Midbrain (tissue), 1 donor: ENCODE measurements around the gene PPIE.
"Not testable (repeated sequence)": the region's sequence is repeated elsewhere in the genome, so short reads cannot be mapped to it uniquely, and the experiment has no call there.

Experiments
- DNase-seq: peaks from one replicate; lab custom pipeline; 2025; lab: John Stamatoyannopoulos, UW

Gene PPIE

DNA sequence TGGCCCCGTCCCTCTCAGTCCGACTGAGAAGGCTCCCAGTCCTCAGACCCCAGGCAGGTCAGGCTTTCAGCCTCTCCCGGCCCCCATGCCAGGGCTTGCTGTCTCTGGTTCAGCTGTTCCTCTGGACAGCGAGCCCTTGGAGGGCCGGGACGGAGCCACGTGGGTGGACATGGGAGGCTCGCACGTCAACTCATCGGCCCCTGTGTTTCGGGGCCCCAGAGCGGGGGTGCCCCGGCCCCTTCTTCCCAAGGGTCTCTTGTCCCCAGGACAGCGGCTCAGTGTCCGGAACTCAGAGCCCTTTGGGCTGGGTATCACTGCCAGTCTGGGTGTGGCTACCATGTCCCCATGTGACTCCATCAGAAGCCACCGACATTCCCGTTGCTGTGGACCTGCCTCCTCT, 39.2 kb downstream of the PPIE start:
- DNase-seq = not testable (repeated sequence)

DNA sequence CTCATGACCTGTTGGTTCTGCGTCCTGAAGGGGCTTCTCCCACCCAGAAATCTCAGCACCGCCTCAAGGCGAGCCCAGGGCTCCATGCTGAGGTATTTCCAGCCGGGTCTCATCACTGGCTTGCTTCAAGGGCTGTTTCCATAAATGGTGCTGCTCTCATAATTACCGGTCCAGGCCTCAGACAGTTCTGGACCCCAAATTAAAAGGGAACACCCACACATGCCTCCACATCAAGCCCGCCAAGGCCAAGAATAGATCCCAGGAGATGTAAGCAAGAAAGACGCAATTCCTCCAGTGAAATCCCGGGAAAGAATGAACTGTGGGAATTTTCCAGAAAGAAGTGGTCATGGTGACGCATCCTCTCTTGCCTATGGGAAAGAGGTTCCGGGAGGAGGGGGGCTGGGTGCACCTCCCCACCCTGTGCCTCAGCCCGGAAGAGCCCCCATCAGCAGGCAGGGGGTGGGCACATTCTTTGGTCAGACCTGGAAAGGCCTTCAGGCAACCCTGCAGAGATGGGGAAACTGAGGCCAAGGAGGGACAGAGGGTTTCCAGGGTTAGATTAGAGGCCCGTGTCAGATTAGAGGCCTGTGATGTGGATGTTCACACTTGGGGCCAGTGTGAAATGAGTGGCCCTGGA, 39.9 kb downstream of the PPIE start:
- DNase-seq = not testable (repeated sequence)

DNA sequence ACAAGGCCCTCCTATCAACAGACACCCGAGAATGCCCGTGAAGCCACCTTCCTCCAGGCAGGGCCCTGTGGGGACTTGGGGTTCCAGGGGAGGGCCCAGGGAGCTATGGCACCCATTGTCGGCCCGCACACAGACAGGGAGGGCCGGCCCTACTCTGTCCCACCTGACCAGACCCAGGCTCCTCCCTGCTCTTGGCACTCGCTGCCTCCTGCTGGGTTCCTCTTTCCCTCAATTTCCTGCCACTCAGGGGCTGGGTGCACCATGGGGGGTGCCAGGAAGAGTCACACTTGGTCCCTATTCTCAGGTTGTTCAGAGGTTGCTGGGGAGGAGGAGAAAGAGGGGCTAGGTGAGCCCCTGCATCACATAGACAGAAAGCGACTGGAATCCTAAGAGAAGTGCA, 40.5 kb downstream of the PPIE start:
- DNase-seq = no peak

DNA sequence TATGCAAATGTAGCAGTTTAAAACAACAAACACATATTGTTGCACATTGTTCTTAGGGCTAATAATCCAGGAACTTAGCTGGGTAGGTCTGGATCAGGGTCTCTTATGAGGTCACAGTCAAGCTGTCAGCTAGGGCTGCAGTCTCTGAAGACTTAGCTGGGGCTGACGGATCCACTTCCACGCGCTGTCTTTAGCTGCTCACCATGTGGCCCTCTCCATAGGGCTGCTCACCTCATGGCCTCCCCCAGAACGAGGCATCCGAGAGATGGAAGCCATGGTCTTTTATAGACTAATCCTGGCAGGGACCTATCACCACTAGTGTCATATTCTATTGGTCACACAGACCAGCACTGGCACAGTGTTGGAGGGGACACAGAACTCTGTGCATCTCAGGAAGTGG, 41.1 kb downstream of the PPIE start:
- no peak for DNase-seq

DNA sequence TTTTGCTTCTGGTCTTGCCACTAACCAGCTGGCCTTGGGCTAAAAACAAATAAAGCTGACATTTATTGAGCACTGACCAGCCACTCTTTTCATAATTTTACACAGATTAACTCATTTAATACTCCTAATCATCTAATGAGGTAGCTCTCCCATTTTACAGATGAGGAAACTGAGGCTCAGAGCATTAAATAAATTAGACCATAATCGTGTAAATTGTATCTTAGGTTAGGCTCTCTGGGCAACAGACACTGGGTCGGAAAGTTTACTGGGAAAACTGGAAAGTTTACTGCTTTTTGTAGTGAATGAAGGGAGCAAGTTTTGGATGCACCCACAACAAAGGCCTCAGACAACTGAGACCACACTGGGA, 42.6 kb downstream of the PPIE start:
- no peak for DNase-seq

DNA sequence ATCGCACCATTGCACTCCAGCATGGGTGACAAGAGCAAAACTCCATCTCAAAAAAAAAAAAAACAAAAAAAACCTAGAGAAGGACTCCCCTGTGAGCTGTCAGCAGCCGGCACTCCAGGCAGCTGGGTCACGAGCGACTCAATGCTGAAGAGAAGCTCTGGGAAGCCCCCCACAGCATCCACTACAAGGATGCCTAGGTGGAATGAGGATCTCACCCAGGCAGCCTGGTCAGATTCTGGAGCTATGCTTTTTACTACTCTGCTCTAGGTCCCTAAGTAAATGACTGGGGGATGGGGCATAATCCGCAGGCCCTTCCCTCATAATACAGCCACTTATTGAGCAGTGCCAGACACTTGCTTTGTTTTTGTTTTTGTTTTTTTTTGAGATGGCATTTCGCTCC, 43.4 kb downstream of the PPIE start:
- no peak for DNase-seq

DNA sequence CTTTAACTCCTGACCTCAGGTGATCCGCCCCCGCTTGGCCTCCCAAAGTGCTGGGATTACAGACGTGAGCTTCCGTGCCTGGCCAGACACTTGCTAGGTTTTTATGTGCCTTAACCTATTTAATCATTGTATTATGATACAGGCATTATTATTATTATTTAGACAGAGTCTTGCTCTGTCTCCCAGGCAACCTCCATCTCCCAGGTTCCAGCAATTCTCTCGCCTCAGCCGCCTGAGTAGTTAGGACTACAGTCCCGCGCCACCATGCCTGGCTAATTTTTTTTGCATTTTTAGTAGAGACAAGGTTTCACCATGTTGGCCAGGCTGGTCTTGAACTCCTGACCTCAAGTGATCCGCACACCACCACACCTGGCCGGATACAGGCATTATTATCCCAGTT, 44.0 kb downstream of the PPIE start:
- not testable (repeated sequence) for DNase-seq

DNA sequence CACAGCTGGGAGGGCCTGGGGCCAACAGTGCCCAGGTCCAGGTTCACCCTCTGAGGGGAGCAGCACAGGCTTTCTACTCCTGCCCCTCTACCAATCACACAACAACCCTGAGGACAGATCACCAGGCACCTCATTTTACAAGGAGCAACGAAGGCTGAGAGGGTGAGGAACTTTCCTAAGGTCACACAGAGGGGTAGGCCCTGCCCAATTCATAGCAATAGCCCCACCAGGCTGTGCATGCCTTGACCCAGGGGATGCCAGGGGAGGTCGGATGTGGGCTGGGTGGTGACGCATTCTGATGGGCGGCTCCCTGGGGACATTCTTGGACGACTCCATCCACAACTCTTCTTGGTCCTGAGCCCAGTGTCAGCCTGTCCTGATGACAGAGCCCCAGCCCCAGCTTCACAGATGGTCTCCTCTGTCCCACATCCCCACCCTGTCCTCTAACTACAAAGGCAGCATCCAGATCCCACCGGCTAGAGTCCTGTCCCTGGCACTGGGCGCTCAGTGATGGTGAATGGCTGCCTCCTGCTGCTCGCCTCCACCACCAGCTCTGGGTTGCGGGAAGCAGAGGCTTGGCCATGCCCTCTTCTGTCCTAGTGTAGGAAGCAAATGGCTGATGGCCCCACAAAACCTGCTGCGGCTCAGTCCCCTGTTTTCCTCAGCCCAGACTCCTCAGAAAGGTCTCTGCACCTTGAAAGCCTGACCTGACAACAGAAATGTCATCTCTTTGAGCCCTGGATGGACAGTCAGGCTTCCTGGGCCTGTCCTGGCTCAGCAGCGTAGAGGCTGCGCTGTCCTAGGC, 47.8 kb downstream of the PPIE start:
- DNase-seq = not testable (repeated sequence)

DNA sequence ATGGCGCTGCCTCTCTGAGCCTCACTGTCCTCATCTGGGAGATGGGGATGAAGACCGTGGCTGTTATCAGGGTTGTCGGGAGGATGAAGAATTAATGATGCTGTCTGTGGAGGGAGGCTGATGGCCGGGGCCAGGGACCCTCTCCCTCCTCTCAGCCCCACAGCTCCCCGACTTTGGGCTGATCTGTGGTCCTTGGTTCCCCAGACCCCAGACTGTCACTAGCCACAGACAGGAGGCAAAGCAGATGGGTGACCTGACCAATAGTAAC, 48.4 kb downstream of the PPIE start:
- DNase-seq = not testable (repeated sequence)

DNA sequence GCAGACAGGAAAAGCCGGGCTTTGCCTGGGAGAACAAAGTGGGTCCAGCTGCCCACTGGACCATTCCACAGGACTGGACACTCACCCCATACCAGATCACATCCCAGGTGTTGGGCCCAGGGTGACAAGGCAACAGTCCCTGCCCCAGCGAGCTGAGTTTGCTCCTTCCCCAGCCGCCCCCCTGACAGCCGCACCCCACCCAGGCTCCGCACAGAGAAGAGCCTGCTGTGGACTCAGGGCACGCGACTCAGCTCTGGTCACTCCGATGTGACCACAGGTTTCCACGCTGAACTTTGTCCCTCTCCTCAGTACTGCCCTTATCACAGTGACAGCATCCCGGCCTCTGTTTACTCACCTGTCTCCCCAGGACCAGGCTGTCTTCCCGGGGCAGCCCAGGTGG, 48.8 kb downstream of the PPIE start:
- DNase-seq = no peak

DNA sequence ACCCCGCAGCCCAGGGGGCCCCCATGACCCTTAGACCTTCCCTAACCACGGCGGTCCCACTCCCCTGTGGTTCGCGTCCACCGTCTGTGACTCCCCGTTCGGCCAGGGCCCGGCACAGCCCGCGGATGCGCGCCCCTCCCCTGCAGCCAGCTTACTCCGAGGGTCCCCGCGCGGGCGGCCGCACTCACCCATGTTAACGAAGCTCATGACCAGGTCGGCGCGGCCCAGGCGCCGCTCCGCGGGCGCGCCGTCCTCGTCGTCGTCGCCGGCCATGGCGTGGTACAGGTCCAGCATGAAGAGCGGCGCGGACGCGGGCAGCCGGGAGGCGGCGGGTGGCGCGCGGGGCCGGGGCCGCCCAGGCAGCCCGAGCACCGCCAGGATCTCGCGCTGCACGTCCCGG, 49.3 kb downstream of the PPIE start:
- not testable (repeated sequence) for DNase-seq

DNA sequence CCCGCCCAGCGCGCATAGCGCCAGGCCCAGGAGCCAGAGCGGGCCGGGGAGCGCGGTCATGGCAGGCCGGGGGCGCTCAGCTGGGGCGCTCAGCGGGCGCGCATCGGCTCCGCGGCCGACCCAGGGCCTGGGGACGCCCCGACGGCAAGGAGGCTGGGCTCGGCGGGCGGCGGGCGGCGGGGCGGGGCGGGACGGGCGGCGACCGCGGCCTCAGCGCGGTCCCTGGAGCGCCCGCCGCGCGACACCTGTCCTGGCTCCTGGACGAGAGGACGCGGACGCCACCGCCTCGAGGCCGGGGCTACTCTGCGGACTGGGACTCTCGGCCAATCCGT, 49.7 kb downstream of the PPIE start:
- no peak for DNase-seq

DNA sequence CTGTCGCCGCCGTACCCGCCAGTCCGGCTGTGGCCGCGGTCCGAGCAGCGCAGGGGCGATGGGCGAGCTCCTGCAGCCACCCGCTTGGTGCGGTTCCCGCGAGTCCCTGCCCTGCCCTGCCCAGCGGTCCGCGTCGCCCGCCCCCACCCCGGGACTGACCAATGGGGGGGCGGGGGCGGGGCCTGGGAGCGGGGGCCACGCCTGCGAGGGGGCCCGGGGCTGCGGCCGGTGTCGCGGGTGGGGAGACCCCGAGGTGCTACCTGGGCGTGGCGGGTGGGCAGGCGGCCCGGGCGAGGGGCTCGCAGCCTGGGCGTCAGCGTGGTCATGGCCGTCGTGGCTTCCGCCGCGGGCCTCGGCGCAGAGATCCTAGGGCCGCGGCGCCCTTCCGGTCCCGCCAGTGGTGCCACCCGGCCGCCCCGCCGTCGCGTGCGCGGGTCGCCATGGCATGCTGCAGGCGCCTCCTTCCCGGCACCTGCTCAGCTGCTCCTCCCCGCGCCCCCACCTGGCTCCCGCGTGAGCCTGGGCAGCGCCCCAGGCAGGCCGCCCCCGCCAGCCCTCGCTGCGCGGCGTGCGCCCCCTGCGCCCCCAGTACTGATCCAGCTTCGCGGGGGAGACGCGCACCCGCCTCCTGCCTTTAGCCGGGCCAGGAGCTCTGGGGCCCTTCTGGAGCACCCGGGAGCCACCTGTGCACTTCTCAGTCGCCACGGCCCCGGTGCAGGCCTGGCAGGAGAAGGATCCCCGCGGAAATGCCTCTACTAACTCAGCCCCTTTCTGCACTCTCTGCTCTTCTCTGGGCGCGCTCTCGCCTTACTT, 50.3 kb downstream of the PPIE start, which contains the start of gene BMP8B:
Gene BMP8B (minus strand): TSS at position 108 of the 813 bp plus-strand sequence. CDS start 380 bp downstream, outside the sequence.
- peak; percentile 53 for DNase-seq

DNA sequence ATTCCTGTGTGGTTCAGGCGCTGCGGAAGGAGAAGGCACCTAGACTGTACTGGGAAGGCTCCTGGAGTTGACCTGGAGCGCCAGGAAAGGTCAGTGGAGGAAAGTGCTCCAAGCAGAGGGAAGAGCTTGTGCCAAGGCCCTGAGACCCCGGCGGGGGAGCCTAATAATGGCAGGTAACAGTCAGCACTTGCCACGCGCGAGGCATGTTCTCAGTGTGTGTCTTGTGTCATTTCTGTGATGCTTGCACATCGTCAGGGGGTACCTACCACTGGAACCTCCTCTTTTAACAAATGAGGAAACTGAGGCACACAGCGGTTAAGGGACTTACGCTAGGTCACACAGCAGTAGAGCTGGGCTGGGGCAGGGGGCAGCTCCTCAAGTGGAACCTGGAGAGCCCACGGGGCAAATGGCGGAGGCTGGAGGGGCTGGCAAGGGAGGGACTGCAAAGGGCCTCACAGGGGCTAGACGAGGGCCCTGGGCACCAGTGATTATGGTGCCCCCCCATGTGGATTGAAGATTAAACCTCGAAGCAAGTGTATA, 51.0 kb downstream of the PPIE start:
- DNase-seq = no peak

DNA sequence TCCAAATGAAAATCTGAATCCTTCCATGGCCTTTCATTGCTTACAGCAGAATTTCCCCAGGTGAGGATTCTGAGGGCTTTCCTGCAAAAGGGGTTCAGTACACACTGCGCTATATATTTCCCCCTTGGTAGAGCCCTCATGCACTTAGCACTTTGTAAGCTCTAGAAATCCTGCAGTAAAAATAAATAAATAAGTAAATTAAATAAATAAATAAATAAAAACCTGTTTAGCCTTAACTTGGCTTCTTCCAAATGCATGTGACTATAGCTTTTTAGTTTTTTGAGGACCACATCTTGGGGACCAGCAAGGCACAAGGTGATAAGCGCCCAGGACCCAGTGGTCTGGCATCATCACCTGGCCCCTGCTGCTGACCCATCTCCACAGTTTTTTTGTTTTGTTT, 53.2 kb downstream of the PPIE start:
- DNase-seq = no peak

DNA sequence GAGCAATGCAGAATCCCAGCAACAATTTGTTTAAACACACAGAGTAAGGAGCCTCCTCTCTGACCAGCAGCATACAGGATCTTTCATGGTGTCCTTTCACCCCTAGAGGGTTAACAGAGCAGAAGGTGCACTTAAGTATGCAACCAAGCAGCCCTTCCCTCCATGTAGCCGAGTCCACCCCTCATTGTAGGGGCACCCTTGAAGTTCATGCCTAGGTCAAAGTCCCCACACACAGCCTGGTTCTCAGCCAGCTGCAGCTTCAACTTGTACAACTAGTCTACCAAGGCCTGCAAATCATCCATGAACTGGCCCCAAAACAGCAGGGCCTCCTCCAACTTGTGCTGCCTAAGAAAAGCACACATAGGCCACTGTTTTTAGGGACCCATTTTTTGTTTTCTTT, 57.0 kb downstream of the PPIE start:
- DNase-seq = no peak

DNA sequence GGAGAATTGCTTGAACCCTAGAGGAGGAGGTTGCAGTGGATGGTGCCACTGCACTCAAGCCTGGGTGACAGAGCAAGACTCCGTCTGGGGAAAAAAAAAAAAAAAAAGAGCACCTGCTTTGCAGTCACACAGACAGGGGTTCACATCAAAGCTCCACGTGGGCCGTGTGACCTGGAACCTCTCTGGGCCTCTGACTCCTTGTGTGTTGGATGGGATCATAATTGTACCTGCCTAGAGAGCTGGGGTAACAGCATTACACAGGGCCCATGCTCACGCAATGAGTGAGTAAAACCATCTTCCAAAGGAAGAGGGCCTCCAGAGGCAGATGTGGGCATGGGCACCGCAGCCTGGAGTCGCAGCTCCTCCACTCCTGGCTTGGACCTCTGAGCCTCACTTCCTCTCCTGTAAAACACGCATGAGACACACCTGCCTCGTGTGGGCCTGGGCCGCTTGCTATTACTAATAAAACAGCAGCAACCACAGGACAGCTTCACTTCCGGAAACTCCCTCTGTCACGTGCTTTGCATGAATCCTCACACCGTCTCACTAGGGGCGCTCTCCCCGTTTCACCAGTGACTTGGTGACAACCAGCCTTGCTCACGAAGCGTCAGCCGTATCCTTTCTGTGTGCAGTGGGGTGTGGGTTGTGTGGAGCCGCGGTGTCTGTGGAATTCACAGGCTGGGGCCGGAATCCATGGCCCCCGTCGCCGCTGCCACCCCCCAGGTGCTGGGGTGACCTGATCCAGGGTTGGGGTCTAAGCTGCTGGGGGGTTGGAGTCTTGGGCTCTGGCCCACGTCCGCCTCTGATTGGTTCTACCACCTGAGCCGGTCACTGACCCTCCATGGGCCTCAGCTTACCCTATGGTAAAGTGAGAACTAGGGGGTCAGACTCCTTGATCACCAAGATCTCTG, 60.4 kb downstream of the PPIE start:
- DNase-seq = peak; percentile 40

DNA sequence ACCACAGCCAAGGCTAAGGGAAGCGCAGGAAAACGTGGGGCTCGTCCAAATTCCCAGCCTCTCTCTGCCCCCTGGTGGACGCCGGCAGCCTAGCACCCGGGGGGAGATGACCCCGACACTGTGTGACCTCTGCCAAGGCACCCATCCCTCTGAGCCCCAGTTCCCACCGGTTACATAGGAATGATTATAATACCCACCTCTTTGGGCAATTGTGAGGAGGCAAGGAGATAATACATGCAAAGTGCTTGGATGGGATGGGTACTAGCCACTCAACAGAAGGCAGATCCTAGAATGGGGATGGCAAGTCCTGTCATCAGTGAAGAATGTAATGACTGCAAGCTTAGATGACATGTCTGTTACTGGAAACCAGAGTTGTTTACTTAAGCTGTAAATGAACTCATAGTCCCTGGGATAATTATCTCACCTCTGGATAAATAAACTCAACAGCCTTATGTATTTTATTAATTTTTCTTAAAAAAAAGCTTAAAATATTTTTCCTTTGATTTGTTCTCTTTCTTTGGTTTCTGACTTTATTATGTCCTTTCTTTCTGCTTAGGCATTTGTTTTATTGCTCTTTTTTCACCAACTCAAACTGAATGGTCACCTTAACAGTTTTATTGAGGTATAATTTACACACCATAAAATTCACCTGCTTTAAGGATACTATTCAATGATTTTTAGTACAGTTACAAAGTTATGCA, 61.2 kb downstream of the PPIE start:
- peak; percentile 70 for DNase-seq

DNA sequence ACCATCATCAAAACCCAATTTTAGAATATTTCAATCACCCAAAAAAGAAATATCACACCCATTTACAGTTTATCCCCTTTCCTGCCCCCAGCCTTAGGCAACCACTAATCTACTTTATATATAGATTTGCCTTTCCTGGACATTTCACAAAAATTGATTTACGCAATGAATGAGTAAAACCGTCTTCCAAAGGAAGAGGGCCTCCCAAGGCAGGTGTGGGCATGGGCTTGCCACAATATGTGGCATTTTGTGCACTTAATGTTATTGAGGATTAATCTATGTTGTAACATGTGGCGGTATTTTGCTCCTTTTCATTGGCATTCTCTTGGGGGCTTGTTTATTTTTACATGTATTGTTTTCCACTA, 61.8 kb downstream of the PPIE start:
- no peak for DNase-seq

DNA sequence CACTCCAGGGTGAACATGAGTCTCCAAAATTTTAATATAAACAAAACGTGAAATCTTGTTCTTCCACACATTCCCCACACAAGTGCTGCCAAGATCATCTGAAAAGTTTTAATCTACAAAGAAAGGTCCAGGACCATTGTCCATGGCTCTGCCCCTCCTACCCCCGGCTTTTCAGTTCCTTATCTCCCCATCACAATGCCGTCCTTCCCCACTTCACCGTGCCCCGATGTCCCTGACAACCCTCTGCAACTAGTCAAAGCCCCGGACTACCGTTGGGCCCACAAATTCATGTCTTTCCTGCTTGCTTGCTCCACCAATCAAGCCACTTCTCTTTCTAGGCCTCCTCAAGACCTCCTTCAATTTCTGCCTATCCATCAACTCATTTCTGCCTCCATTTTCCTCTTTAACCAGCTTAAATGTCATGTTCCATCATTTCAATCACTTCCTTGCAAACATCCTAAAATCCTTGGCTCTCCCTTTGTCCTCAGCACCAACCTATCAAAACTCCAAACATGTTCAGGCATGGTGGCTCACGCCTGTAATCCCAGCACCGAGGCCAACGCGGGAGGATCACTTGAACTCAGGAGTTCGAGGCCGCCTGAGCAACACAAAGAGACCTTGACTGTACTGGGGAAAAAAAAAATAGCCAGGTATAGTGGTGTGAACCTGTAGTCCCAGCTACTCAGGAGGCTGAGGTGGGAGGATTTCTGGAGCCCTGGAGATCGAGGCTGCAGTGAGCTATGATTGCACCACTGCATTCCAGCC, 64.0 kb downstream of the PPIE start:
- no peak for DNase-seq

DNA sequence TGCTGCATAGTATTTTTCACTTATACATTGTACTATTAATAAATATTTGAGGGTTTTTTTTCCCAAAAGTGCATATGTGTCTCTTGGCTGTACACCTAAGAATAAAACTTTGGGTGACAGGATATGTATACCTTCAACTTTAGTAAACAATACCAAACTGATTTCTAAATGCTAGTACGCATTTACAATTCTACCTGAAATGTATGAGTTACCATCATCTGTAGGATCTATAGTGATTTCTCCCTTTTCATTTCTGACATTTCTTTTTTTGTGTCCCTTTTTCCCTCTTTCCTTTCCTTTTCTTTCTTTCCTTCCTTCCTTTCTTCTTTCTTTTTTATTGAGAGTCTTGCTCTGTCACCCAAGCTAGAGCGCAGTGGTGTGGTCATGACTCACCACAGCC, 66.7 kb downstream of the PPIE start:
- DNase-seq = no peak
